Loucy (cell line): ENCODE measurements around the gene ST14.

ENCODE experiments used
- H2AFZ ChIP-seq: fragments of 200-600 bp; sonication (generic); 2 replicates; pipeline ENCODE4 v1.6.0; 2016; ENCODE audit warnings: antibody characterized with exemption, mild to moderate bottlenecking, low read length, moderate library complexity
- H3F3A ChIP-seq: fragments of 200-600 bp; 2 replicates; pipeline ENCODE4 v1.6.0; 2016; ENCODE audit warnings: antibody characterized with exemption, low read depth, mild to moderate bottlenecking
- H3K27me3 ChIP-seq: fragments of 200-600 bp; sonication (generic); 2 replicates; pipeline ENCODE4 v1.6.1; 2014; ENCODE audit warnings: low read length, mild to moderate bottlenecking; ENCODE audit not compliant: insufficient read depth, poor library complexity, severe bottlenecking
- H3K36me3 ChIP-seq: fragments of 200-600 bp; sonication (generic); 2 replicates; pipeline ENCODE4 v1.6.1; 2016; ENCODE audit warnings: low read length; ENCODE audit not compliant: insufficient read depth
- H3K4me1 ChIP-seq: fragments of 200-600 bp; sonication (generic); 2 replicates; pipeline ENCODE4 v1.5.1; 2014; ENCODE audit warnings: low read length, mild to moderate bottlenecking; ENCODE audit not compliant: insufficient read depth, poor library complexity, severe bottlenecking
- H3K4me2 ChIP-seq: fragments of 200-600 bp; sonication (generic); 2 replicates; pipeline ENCODE4 v1.6.0; 2014; ENCODE audit warnings: antibody characterized with exemption, low read length, low read depth, mild to moderate bottlenecking; ENCODE audit not compliant: poor library complexity, severe bottlenecking
- H3K4me3 ChIP-seq: fragments of 200-600 bp; sonication (generic); 2 replicates; pipeline ENCODE4 v1.5.1; 2014; ENCODE audit warnings: low read length, mild to moderate bottlenecking, mixed read lengths; ENCODE audit not compliant: poor library complexity, severe bottlenecking
- H3K79me2 ChIP-seq: fragments of 200-600 bp; sonication (generic); 2 replicates; pipeline ENCODE4 v1.6.1; 2014; ENCODE audit warnings: low read length; ENCODE audit not compliant: insufficient read depth
- H3K9ac ChIP-seq: fragments of 200-600 bp; sonication (generic); 2 replicates; pipeline ENCODE4 v1.6.0; 2014; ENCODE audit warnings: mild to moderate bottlenecking, low read depth, low read length, moderate library complexity; ENCODE audit not compliant: poor library complexity, severe bottlenecking
- H3K9me2 ChIP-seq: fragments of 200-600 bp; sonication (generic); replicated peaks from 2 replicates; pipeline ENCODE4 v1.6.1; 2016; ENCODE audit warnings: low read depth, low read length, mixed read lengths
- H3K9me3 ChIP-seq: fragments of 200-600 bp; sonication (generic); 2 replicates; pipeline ENCODE4 v1.6.1; 2014; ENCODE audit warnings: mild to moderate bottlenecking, antibody characterized with exemption, low read length, low read depth; ENCODE audit not compliant: insufficient read depth
- H4K20me1 ChIP-seq: fragments of 200-600 bp; sonication (generic); 2 replicates; pipeline ENCODE4 v1.6.0; 2014; ENCODE audit warnings: antibody characterized with exemption, low read length, mild to moderate bottlenecking; ENCODE audit not compliant: insufficient read depth, poor library complexity, severe bottlenecking
- EZH2phosphoT487 ChIP-seq: fragments of 200-600 bp; IDR thresholded peaks from 2 replicates; pipeline ENCODE4 v1.6.1; 2018; ENCODE audit warnings: antibody characterized with exemption, mild to moderate bottlenecking, moderate library complexity, borderline replicate concordance
- TF ChIP-seq, protein P1 (sequence below): fragments of 200-600 bp; sonication (generic); conservative IDR thresholded peaks from 2 replicates; pipeline ENCODE4 v1.5.1; 2014; ENCODE audit warnings: mild to moderate bottlenecking, antibody characterized with exemption, low read length

Gene ST14

DNA sequence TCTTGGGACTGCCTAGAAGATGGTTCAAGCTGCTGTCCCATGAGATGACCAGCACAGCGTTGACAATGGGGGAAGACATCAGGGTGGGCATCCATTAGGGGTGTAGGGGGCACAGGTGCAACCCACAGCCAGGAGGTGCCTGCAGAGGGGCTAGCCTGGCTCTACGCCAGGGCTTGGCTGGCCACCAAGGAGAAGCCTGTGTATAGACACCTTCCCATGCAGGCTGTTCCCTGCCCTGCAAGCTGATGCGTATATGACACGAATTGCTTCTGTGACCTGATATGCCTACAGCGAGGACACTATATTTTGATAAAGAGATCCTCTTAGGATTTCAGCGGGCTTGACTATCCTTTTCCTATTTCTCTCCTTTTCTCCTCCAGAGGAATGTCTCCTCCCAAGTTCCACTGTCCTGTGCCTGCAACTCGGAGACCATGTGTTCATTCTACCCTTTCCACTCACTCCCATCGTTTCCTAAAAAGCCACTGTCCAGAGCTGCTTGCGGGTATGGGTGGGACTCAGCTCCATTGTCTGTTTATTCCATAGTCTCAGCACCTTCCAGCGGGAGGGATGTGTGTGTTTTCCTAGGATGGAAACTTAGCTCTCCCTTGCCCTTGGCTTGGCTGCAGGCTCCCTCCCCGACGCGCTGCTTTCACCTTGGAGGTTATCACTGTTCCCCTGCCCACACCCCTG, 56.1 kb downstream of the ST14 start:
- no peak overlapping the region for H3K4me3 ChIP-seq
- no peaks in the 10 kb centered on the region for H3K36me3 ChIP-seq
- no peaks in the 10 kb centered on the region for H3K9me2 ChIP-seq
- H3K9ac ChIP-seq: no peak overlapping the region
- no peaks in the 10 kb centered on the region for H3F3A ChIP-seq
- H3K27me3 ChIP-seq: no peaks in the 10 kb centered on the region
- H3K79me2 ChIP-seq: no peaks in the 10 kb centered on the region
- no peaks in the 10 kb centered on the region for H3K4me1 ChIP-seq
- no peak overlapping the region for H3K4me2 ChIP-seq
- no peak for TF ChIP-seq EZH2phosphoT487
- TF ChIP-seq, protein P1, sequence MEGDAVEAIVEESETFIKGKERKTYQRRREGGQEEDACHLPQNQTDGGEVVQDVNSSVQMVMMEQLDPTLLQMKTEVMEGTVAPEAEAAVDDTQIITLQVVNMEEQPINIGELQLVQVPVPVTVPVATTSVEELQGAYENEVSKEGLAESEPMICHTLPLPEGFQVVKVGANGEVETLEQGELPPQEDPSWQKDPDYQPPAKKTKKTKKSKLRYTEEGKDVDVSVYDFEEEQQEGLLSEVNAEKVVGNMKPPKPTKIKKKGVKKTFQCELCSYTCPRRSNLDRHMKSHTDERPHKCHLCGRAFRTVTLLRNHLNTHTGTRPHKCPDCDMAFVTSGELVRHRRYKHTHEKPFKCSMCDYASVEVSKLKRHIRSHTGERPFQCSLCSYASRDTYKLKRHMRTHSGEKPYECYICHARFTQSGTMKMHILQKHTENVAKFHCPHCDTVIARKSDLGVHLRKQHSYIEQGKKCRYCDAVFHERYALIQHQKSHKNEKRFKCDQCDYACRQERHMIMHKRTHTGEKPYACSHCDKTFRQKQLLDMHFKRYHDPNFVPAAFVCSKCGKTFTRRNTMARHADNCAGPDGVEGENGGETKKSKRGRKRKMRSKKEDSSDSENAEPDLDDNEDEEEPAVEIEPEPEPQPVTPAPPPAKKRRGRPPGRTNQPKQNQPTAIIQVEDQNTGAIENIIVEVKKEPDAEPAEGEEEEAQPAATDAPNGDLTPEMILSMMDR: no peak
- no peak overlapping the region for H2AFZ ChIP-seq
- H3K9me3 ChIP-seq: no peaks in the 10 kb centered on the region
- H4K20me1 ChIP-seq: no peaks in the 10 kb centered on the region

DNA sequence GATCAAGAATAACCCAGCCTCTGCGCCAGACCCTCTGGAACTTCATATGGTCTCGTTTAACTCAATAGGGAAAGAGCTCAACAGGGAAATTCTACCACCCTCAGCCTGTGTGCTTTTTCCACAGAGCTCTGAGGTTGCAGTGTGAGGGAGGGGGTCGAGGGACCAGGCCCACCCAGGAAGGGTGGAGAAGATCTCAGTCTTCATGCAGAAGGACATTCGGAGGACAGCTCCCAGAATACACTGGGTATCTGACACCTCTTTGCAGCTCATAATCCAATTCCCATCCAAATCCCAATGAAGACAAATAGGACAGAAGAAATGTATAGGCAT, 56.6 kb downstream of the ST14 start:
- H3K4me1 ChIP-seq: no peaks in the 10 kb centered on the region
- H3K4me2 ChIP-seq: no peak overlapping the region
- H3K79me2 ChIP-seq: no peaks in the 10 kb centered on the region
- no peaks in the 10 kb centered on the region for H3K9me3 ChIP-seq
- no peaks in the 10 kb centered on the region for H3K27me3 ChIP-seq
- H3K9me2 ChIP-seq: no peaks in the 10 kb centered on the region
- H2AFZ ChIP-seq: no peak overlapping the region
- no peak overlapping the region for H3K9ac ChIP-seq
- no peaks in the 10 kb centered on the region for H4K20me1 ChIP-seq
- H3K4me3 ChIP-seq: no peak overlapping the region
- no peak for TF ChIP-seq EZH2phosphoT487
- TF ChIP-seq, protein P1: no peak
- no peaks in the 10 kb centered on the region for H3F3A ChIP-seq
- H3K36me3 ChIP-seq: no peaks in the 10 kb centered on the region

DNA sequence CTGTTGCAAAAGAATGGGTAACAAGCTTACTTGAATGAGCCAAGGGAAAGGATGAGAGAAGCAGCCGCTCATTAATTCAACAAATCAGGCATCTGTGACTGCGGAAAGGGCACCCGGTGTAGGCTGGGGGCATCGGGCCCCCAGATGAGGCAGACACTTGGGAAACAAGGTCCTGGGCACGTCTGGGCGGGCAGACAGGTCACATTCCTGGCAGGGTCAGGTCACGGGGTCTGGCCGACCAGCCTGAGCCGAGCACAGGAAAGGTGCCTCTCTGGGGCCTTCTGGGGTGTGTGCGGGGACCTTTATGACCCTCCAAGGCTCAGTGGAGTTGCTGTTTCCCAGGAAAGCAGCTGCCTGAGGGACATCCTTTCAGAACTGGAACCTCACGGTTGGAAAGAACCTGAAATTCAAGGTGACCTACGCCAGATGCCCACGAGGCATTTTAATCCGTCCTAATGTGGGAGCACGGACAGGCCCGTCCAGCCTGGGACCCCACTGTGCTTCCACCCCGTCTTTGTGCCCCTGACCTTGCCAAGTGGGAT, 57.1 kb downstream of the ST14 start:
- TF ChIP-seq, protein P1: no peak
- no peak for TF ChIP-seq EZH2phosphoT487
- Histone ChIP-seq H3K36me3 (no peaks in the 10 kb centered on the region), H3K79me2 (no peaks in the 10 kb centered on the region), H3F3A (no peaks in the 10 kb centered on the region), H2AFZ (no peak overlapping the region), H3K9me3 (no peaks in the 10 kb centered on the region), H3K4me1 (no peaks in the 10 kb centered on the region), H4K20me1 (no peaks in the 10 kb centered on the region), H3K9ac (no peak overlapping the region), H3K9me2 (no peaks in the 10 kb centered on the region), H3K27me3 (no peaks in the 10 kb centered on the region), H3K4me2 (no peak overlapping the region), H3K4me3 (no peak overlapping the region)
